NCI-H1930 (cell line): Measurements from ENCODE around the gene ZCCHC7.

Experiments
- DNase-seq, 2 experiments: peaks; one replicate each; lab custom pipeline; 2025; lab: John Stamatoyannopoulos, UW

ZCCHC7 gene

GRCh38 chr9:37209431-37210386 lies 89.3 kb downstream of the ZCCHC7 start:
- DNase-seq, result no peak

GRCh38 chr9:37210737-37211523 lies 90.6 kb downstream of the ZCCHC7 start:
- no peak for DNase-seq

- DNase-seq, result no peak
These were observed 92.1 kb downstream of the ZCCHC7 start for GRCh38 chr9:37212435-37212834.

GRCh38 chr9:37215381-37215780 lies 95.0 kb downstream of the ZCCHC7 start:
- DNase-seq, result peak; percentile 15 to 18

- DNase-seq, result no peak
These were observed 95.5 kb downstream of the ZCCHC7 start for GRCh38 chr9:37215830-37216229.

- no peak for DNase-seq
These were observed 96.8 kb downstream of the ZCCHC7 start for GRCh38 chr9:37217161-37217560.

- DNase-seq, result no peak
These were observed 98.5 kb downstream of the ZCCHC7 start for GRCh38 chr9:37218800-37219425.

- DNase-seq, result no peak
These were observed 100.6 kb downstream of the ZCCHC7 start for GRCh38 chr9:37220971-37221370.

GRCh38 chr9:37221489-37222106 lies 101.2 kb downstream of the ZCCHC7 start:
- no peak for DNase-seq

- no peak for DNase-seq
These were observed 109.1 kb downstream of the ZCCHC7 start for GRCh38 chr9:37229455-37229854.

GRCh38 chr9:37229882-37230482 lies 109.6 kb downstream of the ZCCHC7 start:
- DNase-seq, result no peak

- DNase-seq, result no peak
These were observed 116.4 kb downstream of the ZCCHC7 start for GRCh38 chr9:37236822-37237221.

GRCh38 chr9:37238122-37238521 lies 117.7 kb downstream of the ZCCHC7 start:
- no peak for DNase-seq

GRCh38 chr9:37239224-37239859 lies 119.0 kb downstream of the ZCCHC7 start:
- DNase-seq, result peak; percentile 69 to 70

- DNase-seq, result no peak
These were observed 119.5 kb downstream of the ZCCHC7 start for GRCh38 chr9:37239921-37240320.

GRCh38 chr9:37241340-37241739 lies 121.0 kb downstream of the ZCCHC7 start:
- DNase-seq, result no peak

- DNase-seq, result no peak
These were observed 121.7 kb downstream of the ZCCHC7 start for GRCh38 chr9:37242089-37242488.

- no peak for DNase-seq
These were observed 123.4 kb downstream of the ZCCHC7 start for GRCh38 chr9:37243588-37244345.

- no peak for DNase-seq
These were observed 126.5 kb downstream of the ZCCHC7 start for GRCh38 chr9:37246826-37247225.

GRCh38 chr9:37248651-37249163 lies 128.3 kb downstream of the ZCCHC7 start:
- no peak for DNase-seq
